Spleen (tissue), 7 donors: ENCODE data around the gene TTC28.
"Not testable (repeated sequence)": the region's sequence is repeated elsewhere in the genome, so short reads cannot be mapped to it uniquely, and the experiment has no call there.

Experiments
- CTCF ChIP-seq, 11 experiments: fragments of 200-600 bp in 7 of 11; fragments of 450-650 bp in 4 of 11; sonication (generic) in 4 of 11; IDR thresholded peaks in 8 of 11; conservative IDR thresholded peaks in 3 of 11; 1 replicate in 7 of 11; 2 replicates in 4 of 11; pipeline versions ENCODE4 v1.4.0 to v1.8.0; 2016 to 2021; ENCODE audit warnings: antibody characterized with exemption in 11 of 11, inconsistent platforms in 4 of 11, mild to moderate bottlenecking in 1 of 11
- POLR2A ChIP-seq, 3 donors: fragments of 450-650 bp; IDR thresholded peaks; one replicate each; pipeline ENCODE4 v1.5.1; 2017; ENCODE audit warnings: antibody characterized with exemption in 3 of 3, mild to moderate bottlenecking in 1 of 3
- donor health status: DM: no; HTN: no; CAD: no; lungs with moderate emphysema.
- donor health status: DM: no; HTN: no; CAD: no.
- donor health status: DM: no; HTN: no; CAD: no.

GRCh38 chr22:28680813-28681490 is 1.3 kb upstream of the TTC28 start:
- TF ChIP-seq POLR2A (IDR thresholded peaks at IDR 0.05); CTCF (IDR thresholded peaks at IDR 0.05 in 8 of 11, conservative IDR thresholded peaks at IDR 0.05 in 3 of 11): not testable (repeated sequence)
